ENCODE data around the gene CNTNAP2.

GRCh38 chr7:148442141-148442655, 2325.6 kb downstream of the CNTNAP2 start:
- TF ChIP-seq TAF1 (IDR thresholded peaks at IDR 0.05; ENCODE audit: low read depth, low read length) = no peak
- no peak for TF ChIP-seq CTCF (IDR thresholded peaks at IDR 0.05; ENCODE audit: control extremely low read depth in 1 of 3, insufficient read depth in 1 of 3, low read depth in 1 of 3, low read length in 3 of 3)
- TF ChIP-seq ATF2 (IDR thresholded peaks at IDR 0.05; ENCODE audit: low read length) = no peak
- TF ChIP-seq EGR1 (IDR thresholded peaks at IDR 0.05; ENCODE audit: borderline replicate concordance, low read depth, low read length) = no peak
- no peak for TF ChIP-seq EZH2 (IDR thresholded peaks at IDR 0.05; ENCODE audit: low read depth, low read length, severe bottlenecking)
- no peak for TF ChIP-seq CEBPB (IDR thresholded peaks at IDR 0.05; ENCODE audit: low read depth, low read length)
